ENCODE measurements around the gene TBC1D16. TPM values are rescaled to one million over a fixed set of nuclear protein-coding genes. Genes with fewer than 3 reads are reported as not detected.
"Not testable (repeated sequence)": the region's sequence is repeated elsewhere in the genome, so short reads cannot be mapped to it uniquely, and the experiment has no call there.

Gene TBC1D16
- total and polyA plus RNA-seq, 10 of the 15 experiments (the other 5 are each of a cell fraction or from before 2014, with no cell fraction given): 0.01 to 0.13 (median 0.06) TPM; not detected in 3

DNA sequence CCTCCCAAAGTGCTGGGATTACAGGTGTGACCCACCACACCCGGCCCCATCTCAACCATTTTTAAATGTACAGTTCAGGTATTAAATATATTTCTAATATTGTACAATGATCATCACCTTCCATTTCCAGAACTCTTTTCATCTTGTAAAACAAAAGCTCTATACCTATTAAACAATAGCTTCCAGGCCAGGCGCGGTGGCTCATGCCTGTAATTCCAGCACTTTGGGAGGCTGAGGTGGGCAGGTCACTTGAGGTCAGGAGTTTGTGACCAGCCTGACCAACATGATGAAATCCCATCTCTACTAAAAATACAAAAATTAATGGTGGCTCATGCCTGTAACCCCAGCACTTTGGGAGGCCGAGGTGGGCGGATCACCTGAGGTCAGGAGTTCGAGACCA, 73.2 kb downstream of the TBC1D16 start:
- H3K36me3 ChIP-seq (ENCODE audit: control insufficient read depth in 2 of 2, insufficient read depth in 2 of 2, low read length in 1 of 2); FAIRE-seq; ATAC-seq; in situ Hi-C loops (cut with MboI); CTCF ChIA-PET; H3K27ac ChIP-seq (ENCODE audit: control insufficient read depth, insufficient read depth); H3K4me1 ChIP-seq (ENCODE audit: control insufficient read depth, insufficient read depth, low read length); H3K4me2 ChIP-seq (ENCODE audit: control insufficient read depth, insufficient read depth); H3K9ac ChIP-seq (ENCODE audit: control insufficient read depth, insufficient read depth, low read length); H4K20me1 ChIP-seq (ENCODE audit: control insufficient read depth, insufficient read depth); POLR2A ChIA-PET; H3K9me3 ChIP-seq (replicated peaks; ENCODE audit: control insufficient read depth, insufficient read depth, low read length); BruUV-seq (replicated peaks); H3K79me2 ChIP-seq (ENCODE audit: control insufficient read depth, insufficient read depth, low read length); H2AFZ ChIP-seq (ENCODE audit: control insufficient read depth, low read depth, low read length); H3K4me3 ChIP-seq; DNase-seq (ENCODE audit: low read depth, low spot score); SMC1A ChIA-PET (ENCODE audit: uncharacterized antibody, unreplicated experiment); RAD21 ChIA-PET (ENCODE audit: unreplicated experiment); intact Hi-C loops (cut with micrococcal nuclease; ENCODE audit: unreplicated experiment); H3K27me3 ChIP-seq (replicated peaks in 1 of 2; ENCODE audit: control insufficient read depth in 2 of 2, insufficient read depth in 2 of 2, low read length in 1 of 2): not testable (repeated sequence)
- 72% methylated on average over 6 of the region's 6 CpGs for WGBS (ENCODE audit: insufficient coverage, insufficient replicate concordance, low lambda C conversion rate, missing lambda C conversion rate)

DNA sequence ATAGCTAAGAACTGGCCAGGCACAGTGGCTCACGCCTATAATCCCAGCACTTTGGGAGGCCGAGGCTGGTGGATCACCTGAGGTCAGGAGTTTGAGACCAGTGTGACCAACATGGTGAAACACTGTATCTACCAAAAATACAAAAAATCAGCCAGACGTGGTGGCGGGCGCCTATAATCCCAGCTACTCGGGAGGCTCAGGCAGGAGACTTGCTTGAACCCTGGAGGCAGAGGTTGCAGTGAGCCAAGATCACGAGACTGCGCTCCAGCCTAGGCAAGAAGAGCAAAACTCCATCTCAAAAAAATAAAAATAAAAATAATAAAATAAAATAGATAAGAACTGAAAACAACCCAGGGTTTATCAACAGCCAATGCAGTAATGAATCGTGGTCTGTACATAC, 74.1 kb downstream of the TBC1D16 start:
- H3K4me1 ChIP-seq (ENCODE audit: control insufficient read depth, insufficient read depth, low read length); ATAC-seq; H3K79me2 ChIP-seq (ENCODE audit: control insufficient read depth, insufficient read depth, low read length); H3K27me3 ChIP-seq (replicated peaks in 1 of 2; ENCODE audit: control insufficient read depth in 2 of 2, insufficient read depth in 2 of 2, low read length in 1 of 2); FAIRE-seq; H3K36me3 ChIP-seq (ENCODE audit: control insufficient read depth in 2 of 2, insufficient read depth in 2 of 2, low read length in 1 of 2); H3K4me2 ChIP-seq (ENCODE audit: control insufficient read depth, insufficient read depth); H3K4me3 ChIP-seq; H2AFZ ChIP-seq (ENCODE audit: control insufficient read depth, low read depth, low read length); DNase-seq (ENCODE audit: low read depth, low spot score); in situ Hi-C loops (cut with MboI); H4K20me1 ChIP-seq (ENCODE audit: control insufficient read depth, insufficient read depth); POLR2A ChIA-PET; H3K9me3 ChIP-seq (replicated peaks; ENCODE audit: control insufficient read depth, insufficient read depth, low read length); RAD21 ChIA-PET (ENCODE audit: unreplicated experiment); BruUV-seq (replicated peaks); H3K9ac ChIP-seq (ENCODE audit: control insufficient read depth, insufficient read depth, low read length); H3K27ac ChIP-seq (ENCODE audit: control insufficient read depth, insufficient read depth); intact Hi-C loops (cut with micrococcal nuclease; ENCODE audit: unreplicated experiment): not testable (repeated sequence)
- ChIA-PET CTCF (interaction anchor here (1.0 kb wide), 1 partner anchor 140 kb away, joined by 3 read pairs; the partner anchor contains the start of gene GAA), SMC1A (ENCODE audit: uncharacterized antibody, unreplicated experiment) (interaction anchor here (1.2 kb wide), 1 partner anchor 71 kb away, joined by 3 read pairs; no protein-coding TSS in a partner anchor)
- WGBS (ENCODE audit: insufficient coverage, insufficient replicate concordance, low lambda C conversion rate, missing lambda C conversion rate): 66% methylated on average over 9 of the region's 9 CpGs

All from GM12878 (cell line).